ENCODE results near the gene MASP2.
"Not testable (repeated sequence)": the region's sequence is repeated elsewhere in the genome, so short reads cannot be mapped to it uniquely, and the experiment has no call there.

MASP2 gene

GRCh38 chr1:11046625-11047365 lies at the start of gene MASP2:
Gene MASP2 (minus strand): TSS chr1:11047239. CDS start chr1:11047207, 32 bp downstream.
- DNase-seq (ENCODE audit: low read depth), result no peak

GRCh38 chr1:11083784-11084183 lies 36.7 kb upstream of the MASP2 start:
- not testable (repeated sequence) for DNase-seq (ENCODE audit: low read depth)

GRCh38 chr1:11080931-11081330 lies 33.9 kb upstream of the MASP2 start:
- no peak for DNase-seq (ENCODE audit: low read depth)

GRCh38 chr1:11078631-11079030 lies 31.6 kb upstream of the MASP2 start:
- DNase-seq (ENCODE audit: low read depth), result no peak

- DNase-seq (ENCODE audit: low read depth), result not testable (repeated sequence)
These were observed 26.4 kb upstream of the MASP2 start for GRCh38 chr1:11073398-11073797.

GRCh38 chr1:11072216-11072917 lies 25.3 kb upstream of the MASP2 start:
- no peak for DNase-seq (ENCODE audit: low read depth)

GRCh38 chr1:11071463-11072215 lies 24.6 kb upstream of the MASP2 start:
- no peak for DNase-seq (ENCODE audit: low read depth)

- DNase-seq (ENCODE audit: low read depth), result no peak
These were observed 23.8 kb upstream of the MASP2 start for GRCh38 chr1:11070876-11071275.

GRCh38 chr1:11068600-11069473 lies 21.8 kb upstream of the MASP2 start:
- DNase-seq (ENCODE audit: low read depth), result no peak

GRCh38 chr1:11067716-11068599 lies 20.9 kb upstream of the MASP2 start:
- no peak for DNase-seq (ENCODE audit: low read depth)

GRCh38 chr1:11065796-11066195 lies 18.8 kb upstream of the MASP2 start:
- DNase-seq (ENCODE audit: low read depth), result no peak

- DNase-seq (ENCODE audit: low read depth), result no peak
These were observed 17.9 kb upstream of the MASP2 start for GRCh38 chr1:11064942-11065341.

- not testable (repeated sequence) for DNase-seq (ENCODE audit: low read depth)
These were observed 17.0 kb upstream of the MASP2 start for GRCh38 chr1:11063937-11064537.

- DNase-seq (ENCODE audit: low read depth), result no peak
These were observed 15.9 kb upstream of the MASP2 start for GRCh38 chr1:11062965-11063401.

- DNase-seq (ENCODE audit: low read depth), result no peak
These were observed 14.8 kb upstream of the MASP2 start for GRCh38 chr1:11061652-11062365.

- DNase-seq (ENCODE audit: low read depth), result peak; percentile 86
These were observed 13.2 kb upstream of the MASP2 start, which contains the start of gene SRM for GRCh38 chr1:11059968-11060830. Gene SRM (minus strand): TSS chr1:11060018. CDS start chr1:11059943, 75 bp downstream.

- DNase-seq (ENCODE audit: low read depth), result no peak
These were observed 12.3 kb upstream of the MASP2 start for GRCh38 chr1:11059155-11059967.
